CD4-positive, alpha-beta T cell treated with Interleukin-21 for 1 hour (primary cell): ENCODE measurements around the gene PANX1.

ENCODE experiments used
- DNase-seq: peaks from one replicate; pipeline ENCODE4 v3.0.0-alpha.2; 2020

PANX1 gene

GRCh38 chr11:94186342-94187203 lies 57.9 kb downstream of the PANX1 start:
- no peak for DNase-seq

- DNase-seq = no peak
Measured at GRCh38 chr11:94193288-94193687, 64.6 kb downstream of the PANX1 start.

GRCh38 chr11:94194712-94195111 lies 66.1 kb downstream of the PANX1 start:
- DNase-seq = no peak

- DNase-seq = no peak
Measured at GRCh38 chr11:94196363-94196762, 67.7 kb downstream of the PANX1 start.

DNA sequence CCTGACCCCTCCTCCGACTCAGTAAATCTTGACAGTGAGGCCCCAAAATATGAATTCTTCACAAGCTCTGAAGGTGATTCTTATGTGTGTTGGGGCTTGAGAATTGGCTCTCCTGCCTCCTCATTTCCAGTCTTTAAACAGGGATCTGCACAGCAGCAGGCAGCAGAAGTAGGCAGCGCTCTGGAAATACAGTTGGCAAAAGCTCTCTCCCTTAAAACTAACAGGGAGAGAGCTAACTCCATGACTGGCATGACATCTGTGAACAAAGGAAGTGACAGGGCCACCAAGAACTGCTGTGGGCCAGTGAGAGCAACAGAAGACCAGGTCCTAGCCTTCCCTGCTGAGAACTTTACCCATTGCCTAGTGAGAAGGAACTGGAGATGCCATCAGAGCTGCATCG lies 70.1 kb downstream of the PANX1 start:
- no peak for DNase-seq

DNA sequence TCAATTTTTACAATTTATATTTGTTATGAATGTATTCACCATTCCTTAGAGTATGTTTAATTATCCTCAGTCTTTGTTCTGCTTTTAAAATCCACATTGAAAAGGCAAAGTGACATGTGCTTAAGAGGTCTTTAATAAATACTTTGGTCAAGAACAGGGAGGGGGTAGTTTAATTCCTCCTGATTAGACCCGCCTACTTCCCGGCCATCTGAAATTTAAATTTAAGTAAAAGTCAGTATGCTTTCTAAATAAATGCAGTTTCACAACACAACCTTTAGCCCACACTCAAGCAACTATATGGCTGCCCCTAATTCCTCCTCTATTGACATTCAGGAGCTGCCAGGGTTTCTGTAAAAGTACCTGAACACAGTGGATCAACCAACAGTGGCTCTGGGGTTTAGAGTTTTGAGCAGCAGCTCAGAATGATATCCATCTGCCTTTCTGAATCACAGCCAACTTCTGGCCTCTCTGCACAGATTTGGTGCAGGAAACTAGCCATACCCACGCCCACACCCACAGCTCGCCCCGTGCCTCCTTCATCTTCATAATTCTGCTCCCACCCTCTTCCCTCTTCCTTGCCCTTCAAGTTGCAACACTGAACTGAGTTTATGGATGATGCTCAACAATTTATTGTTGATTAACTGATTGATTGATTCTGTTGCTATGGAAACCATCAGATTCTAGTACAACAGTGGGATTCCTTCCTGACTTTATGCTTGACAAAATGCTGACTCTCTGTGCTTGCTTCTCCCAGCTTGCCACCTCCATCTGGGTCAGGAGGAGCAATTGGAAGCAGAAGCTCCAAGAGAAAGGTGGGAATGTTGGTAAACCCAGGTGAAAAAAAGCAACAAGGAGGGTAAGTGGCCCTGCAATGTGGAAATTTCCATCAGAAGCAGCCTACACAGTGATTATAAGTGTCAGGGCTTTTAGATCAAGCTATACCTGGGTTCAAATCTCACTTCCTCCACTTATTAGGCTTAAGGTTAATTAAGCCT lies 70.8 kb downstream of the PANX1 start:
- DNase-seq = no peak

- DNase-seq = no peak
Measured at GRCh38 chr11:94201004-94201465, 72.4 kb downstream of the PANX1 start.

GRCh38 chr11:94203070-94203469 lies 74.4 kb downstream of the PANX1 start:
- no peak for DNase-seq

DNA sequence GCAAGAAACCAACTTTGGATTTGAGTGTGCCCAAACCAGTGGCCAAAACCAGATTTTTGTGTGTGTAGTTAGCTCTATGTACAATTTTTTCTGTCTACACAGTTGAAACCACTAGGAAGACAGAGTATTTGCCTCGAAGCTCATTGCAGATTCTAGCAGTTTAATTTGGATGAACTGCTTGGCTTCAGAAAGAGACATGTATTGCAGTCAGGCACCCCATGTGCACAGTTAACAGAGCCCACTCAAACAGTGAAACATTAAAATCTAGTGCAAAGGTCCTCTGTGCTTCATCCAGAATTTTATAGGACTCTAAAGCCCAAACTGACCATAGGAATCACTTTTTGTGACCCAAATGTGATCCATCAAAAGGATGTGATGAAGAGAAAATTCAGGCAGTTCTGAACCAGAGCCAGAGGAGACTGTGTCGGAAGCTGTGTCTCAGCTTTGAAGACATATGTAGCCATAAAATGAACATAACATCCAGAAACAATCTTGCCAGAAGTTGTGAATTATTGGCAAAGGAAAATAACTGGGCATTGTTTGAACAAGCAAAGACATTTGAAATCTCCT lies 82.7 kb downstream of the PANX1 start:
- DNase-seq = no peak

GRCh38 chr11:94212898-94213297 lies 84.3 kb downstream of the PANX1 start:
- no peak for DNase-seq

- no peak for DNase-seq
Measured at GRCh38 chr11:94217705-94218104, 89.1 kb downstream of the PANX1 start.

GRCh38 chr11:94218372-94218771 lies 89.7 kb downstream of the PANX1 start:
- DNase-seq = no peak

- DNase-seq = no peak
Measured at GRCh38 chr11:94219771-94220170, 91.1 kb downstream of the PANX1 start.

- no peak for DNase-seq
Measured at GRCh38 chr11:94224078-94224477, 95.4 kb downstream of the PANX1 start.
